ENCODE results near the gene NRG2. TPM values are rescaled to one million over a fixed set of nuclear protein-coding genes. Genes with fewer than 3 reads are reported as not detected.

NRG2 gene
- total RNA-seq, 1 experiment from 2014 or later, result 0.91 TPM

- TF ChIP-seq TCF7L2 (IDR thresholded peaks at IDR 0.05; ENCODE audit: borderline replicate concordance, extremely low read depth, insufficient read depth, insufficient read length) (no peak), SRF (IDR thresholded peaks at IDR 0.05; ENCODE audit: low read depth) (no peak), SP1 (IDR thresholded peaks at IDR 0.05; ENCODE audit: low read depth) (no peak), FOSL1 (IDR thresholded peaks at IDR 0.05; ENCODE audit: low read depth) (no peak), ZFX (IDR thresholded peaks at IDR 0.05) (no peak), MAX (IDR thresholded peaks at IDR 0.05) (no peak), ZBTB33 (IDR thresholded peaks at IDR 0.05; ENCODE audit: extremely low read depth, insufficient replicate concordance, low read length) (no peak), EGR1 (IDR thresholded peaks at IDR 0.05; ENCODE audit: low read depth) (no peak), POLR2AphosphoS5 (IDR thresholded peaks at IDR 0.05; ENCODE audit: low read depth, low read length) (no peak), POLR2A (IDR thresholded peaks at IDR 0.05; ENCODE audit: borderline replicate concordance, extremely low read depth, insufficient read depth, insufficient read length) (no peak), JUND (IDR thresholded peaks at IDR 0.05) (no peak), REST (IDR thresholded peaks at IDR 0.05; ENCODE audit: low read depth) (no peak), CTCF (IDR thresholded peaks at IDR 0.05 in 2 of 3, conservative IDR thresholded peaks at IDR 0.05 in 1 of 3; ENCODE audit: borderline replicate concordance in 1 of 3, insufficient read depth in 1 of 3, low read depth in 2 of 3, low read length in 2 of 3) (no peak), RAD21 (IDR thresholded peaks at IDR 0.05; ENCODE audit: low read depth) (no peak), ELF1 (IDR thresholded peaks at IDR 0.05; ENCODE audit: borderline replicate concordance, low read depth) (no peak), EZH2 (IDR thresholded peaks at IDR 0.05) (no peak), ATF3 (IDR thresholded peaks at IDR 0.05) (no peak), CEBPB (IDR thresholded peaks at IDR 0.05; ENCODE audit: low read depth) (no peak), CBX3 (IDR thresholded peaks at IDR 0.05; ENCODE audit: low read depth) (no peak), SIN3A (IDR thresholded peaks at IDR 0.05; ENCODE audit: low read depth) (no peak)
- no peaks in the 10 kb centered on the region for H4K20me1 ChIP-seq (ENCODE audit: insufficient read depth)
- no peaks in the 10 kb centered on the region for H3K9me3 ChIP-seq (ENCODE audit: control insufficient read depth in 1 of 2, insufficient read depth in 1 of 2, low read depth in 1 of 2, low read length in 2 of 2)
- H3K9me2 ChIP-seq (ENCODE audit: insufficient read depth), result no peaks in the 10 kb centered on the region
- CTCF ChIA-PET, result no interaction called here
- H3K79me2 ChIP-seq (ENCODE audit: insufficient read depth, low read length), result no peaks in the 10 kb centered on the region
- no TSS peak for BruUV-seq (replicated peaks)
- H3K4me3 ChIP-seq (replicated peaks in 1 of 2; ENCODE audit: low read depth in 1 of 2, low read length in 2 of 2), result no peak overlapping the region
- POLR2A ChIA-PET, result no interaction called here
- no peaks in the 10 kb centered on the region for H3K36me3 ChIP-seq (ENCODE audit: control insufficient read depth in 1 of 2, insufficient read depth in 2 of 2, low read length in 2 of 2)
- ATAC-seq (no peak), DNase-seq (ENCODE audit: low read depth, low spot score) (no peak)
- H3K27me3 ChIP-seq (ENCODE audit: insufficient read depth, low read length), result no peaks in the 10 kb centered on the region
- no peak overlapping the region for H2AFZ ChIP-seq (ENCODE audit: low read depth, low read length, poor library complexity, severe bottlenecking)
- H3K4me1 ChIP-seq (ENCODE audit: control insufficient read depth in 1 of 2, insufficient read depth in 2 of 2, low read length in 2 of 2), result no peaks in the 10 kb centered on the region
- intact Hi-C loops (cut with micrococcal nuclease), result no loop called here
- no peak overlapping the region for H3K9ac ChIP-seq (ENCODE audit: low read length)
- RAD21 ChIA-PET (ENCODE audit: low non-redundant PET in 1 of 2, low total read pairs in 2 of 2, uncharacterized antibody in 2 of 2, unreplicated experiment in 2 of 2), result no interaction called here
- no peak overlapping the region for H3K27ac ChIP-seq (ENCODE audit: low read depth, low read length)
- H3K4me2 ChIP-seq (ENCODE audit: low read length), result no peak overlapping the region
Measured at GRCh38 chr5:140012443-140012842, 30.7 kb downstream of the NRG2 start.
